Measurements from ENCODE around the gene ITPKB. TPM values are rescaled to one million over a fixed set of nuclear protein-coding genes. Genes with fewer than 3 reads are reported as not detected.

Gene ITPKB
- total RNA-seq, 1 experiment from 2014 or later, result 4.4 TPM

DNA sequence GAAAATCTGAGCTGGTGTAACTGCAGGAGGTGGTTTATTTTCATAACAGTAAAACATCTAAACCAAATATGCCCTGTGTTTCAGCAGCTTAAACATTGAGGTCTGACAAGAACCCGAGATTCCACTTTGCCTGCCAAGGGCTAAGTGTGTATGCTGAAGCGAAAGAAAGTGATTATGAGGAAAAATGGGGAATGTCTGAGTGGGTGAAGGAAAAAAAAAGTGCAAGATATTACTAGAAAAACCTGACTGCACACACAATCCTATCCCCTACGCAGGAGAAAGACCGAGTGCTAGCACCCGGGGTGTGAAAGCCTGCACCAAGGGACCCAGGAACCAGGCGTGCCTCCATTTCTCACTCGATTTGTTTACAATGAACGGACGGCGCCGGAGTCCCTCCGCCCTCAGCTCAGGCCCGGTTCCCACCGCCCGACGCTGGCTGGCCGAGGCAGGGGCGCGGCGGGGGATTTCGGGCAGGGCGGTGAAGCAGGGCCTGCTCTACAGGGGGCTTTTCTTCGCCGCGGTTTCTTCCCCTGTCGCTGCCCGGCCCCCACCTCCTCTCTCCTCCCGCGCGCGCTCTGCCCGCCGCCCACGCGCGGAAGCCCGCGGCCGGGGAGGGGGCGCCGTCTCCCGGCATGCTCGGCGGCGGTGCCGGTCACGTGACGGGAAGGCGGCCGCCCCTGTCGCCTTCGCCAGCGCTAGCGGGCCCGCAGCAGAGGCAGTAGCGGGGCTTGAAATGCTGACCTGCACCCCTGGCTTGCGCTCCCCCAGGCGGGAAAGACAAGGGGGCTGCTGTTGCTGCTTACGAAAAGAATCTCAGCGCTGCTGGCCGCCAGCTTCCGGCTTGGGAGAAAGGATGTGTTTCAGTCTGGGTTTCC, 35.9 kb downstream of the ITPKB start:
- peak; percentile 49 to 82 for DNase-seq
- no peaks in the 10 kb centered on the region for H3K9me3 Mint-ChIP-seq (ENCODE audit: unreplicated experiment)
- no peaks in the 10 kb centered on the region for H3K36me3 ChIP-seq (ENCODE audit: control insufficient read depth, insufficient read depth, low read length)
- H3K27me3 ChIP-seq (replicated peaks; ENCODE audit: control insufficient read depth, insufficient read depth, low read length), result no peaks in the 10 kb centered on the region
- H3K4me1 ChIP-seq, result peaks cover 5% of the 10 kb centered on the region; the same call in 1 of the 2 replicates
- intact Hi-C loops (cut with micrococcal nuclease; ENCODE audit: unreplicated experiment), result loop anchor here (2.0 to 5.0 kb wide), 2 partner anchors 22 to 51 kb away; no protein-coding TSS in a partner anchor
- H3K27me3 Mint-ChIP-seq (ENCODE audit: insufficient read depth, unreplicated experiment), result no peaks in the 10 kb centered on the region
- peak overlapping the region; percentile 69 for H3K4me3 ChIP-seq (ENCODE audit: low read depth, low read length)
- peak overlapping the region; percentile 83 for H3K4me3 Mint-ChIP-seq (ENCODE audit: unreplicated experiment)
- no peaks in the 10 kb centered on the region for H3K4me1 Mint-ChIP-seq (ENCODE audit: low read depth, unreplicated experiment)
- ChIA-PET CTCF (interaction anchor here (1.1 kb wide), 1 partner anchor 23 kb away, joined by 4 read pairs; no protein-coding TSS in a partner anchor), POLR2A (interaction anchor here (0.7 kb wide), 1 partner anchor 23 kb away, joined by 4 read pairs; no protein-coding TSS in a partner anchor)
- peak overlapping the region; percentile 72 for H3K27ac Mint-ChIP-seq (ENCODE audit: unreplicated experiment)
- no peaks in the 10 kb centered on the region for H3K36me3 Mint-ChIP-seq (ENCODE audit: insufficient read depth, unreplicated experiment)
- TF ChIP-seq, protein P1, sequence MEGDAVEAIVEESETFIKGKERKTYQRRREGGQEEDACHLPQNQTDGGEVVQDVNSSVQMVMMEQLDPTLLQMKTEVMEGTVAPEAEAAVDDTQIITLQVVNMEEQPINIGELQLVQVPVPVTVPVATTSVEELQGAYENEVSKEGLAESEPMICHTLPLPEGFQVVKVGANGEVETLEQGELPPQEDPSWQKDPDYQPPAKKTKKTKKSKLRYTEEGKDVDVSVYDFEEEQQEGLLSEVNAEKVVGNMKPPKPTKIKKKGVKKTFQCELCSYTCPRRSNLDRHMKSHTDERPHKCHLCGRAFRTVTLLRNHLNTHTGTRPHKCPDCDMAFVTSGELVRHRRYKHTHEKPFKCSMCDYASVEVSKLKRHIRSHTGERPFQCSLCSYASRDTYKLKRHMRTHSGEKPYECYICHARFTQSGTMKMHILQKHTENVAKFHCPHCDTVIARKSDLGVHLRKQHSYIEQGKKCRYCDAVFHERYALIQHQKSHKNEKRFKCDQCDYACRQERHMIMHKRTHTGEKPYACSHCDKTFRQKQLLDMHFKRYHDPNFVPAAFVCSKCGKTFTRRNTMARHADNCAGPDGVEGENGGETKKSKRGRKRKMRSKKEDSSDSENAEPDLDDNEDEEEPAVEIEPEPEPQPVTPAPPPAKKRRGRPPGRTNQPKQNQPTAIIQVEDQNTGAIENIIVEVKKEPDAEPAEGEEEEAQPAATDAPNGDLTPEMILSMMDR (IDR thresholded peaks at IDR 0.05; ENCODE audit: insufficient read depth in 1 of 2, low read depth in 1 of 2, low read length in 1 of 2, severe bottlenecking in 1 of 2, unreplicated experiment in 1 of 2), result no peak
- H3K9me3 ChIP-seq, result no peaks in the 10 kb centered on the region
- BruUV-seq (replicated peaks), result TSS peak; percentile 91

DNA sequence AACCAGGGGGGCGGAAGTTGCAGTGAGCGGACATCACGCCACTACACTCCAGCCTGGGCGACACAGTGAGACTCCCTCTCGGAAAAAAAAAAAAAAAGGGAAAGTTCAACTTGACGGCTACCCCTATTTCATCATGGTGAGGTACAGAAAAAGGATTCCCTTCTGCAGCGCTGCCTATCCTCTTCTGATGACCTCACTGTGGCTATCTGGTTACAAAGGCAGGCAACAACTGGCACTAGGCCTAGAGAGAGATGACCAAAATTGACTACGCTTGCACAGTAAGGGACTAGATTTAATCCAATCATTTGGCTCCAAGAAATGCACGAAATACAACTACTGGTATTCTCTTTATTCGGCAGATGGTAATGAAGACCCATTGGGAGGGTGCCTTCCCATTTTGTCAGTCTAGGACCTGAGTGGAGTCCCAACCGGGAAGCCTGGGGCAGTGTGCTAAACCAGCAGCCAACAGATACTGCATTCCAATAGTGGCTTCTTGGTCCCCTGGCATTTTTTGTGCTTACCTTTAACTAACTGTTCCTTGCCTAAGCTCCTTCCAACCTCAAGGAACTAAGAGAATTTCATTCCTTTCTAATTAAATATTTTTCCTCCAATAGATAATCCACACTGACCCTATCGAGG, 36.6 kb downstream of the ITPKB start:
- H3K9me3 Mint-ChIP-seq (ENCODE audit: unreplicated experiment), result no peaks in the 10 kb centered on the region
- no peaks in the 10 kb centered on the region for H3K36me3 Mint-ChIP-seq (ENCODE audit: insufficient read depth, unreplicated experiment)
- H3K4me3 ChIP-seq (ENCODE audit: low read depth, low read length), result peak overlapping the region; percentile 69
- H3K27ac Mint-ChIP-seq (ENCODE audit: unreplicated experiment), result peak overlapping the region; percentile 72
- H3K4me1 Mint-ChIP-seq (ENCODE audit: low read depth, unreplicated experiment), result no peaks in the 10 kb centered on the region
- POLR2A ChIA-PET, result interaction anchor here (0.7 kb wide), 1 partner anchor 23 kb away, joined by 4 read pairs; no protein-coding TSS in a partner anchor
- peaks cover 5% of the 10 kb centered on the region; the same call in 1 of the 2 replicates for H3K4me1 ChIP-seq
- H3K27me3 ChIP-seq (replicated peaks; ENCODE audit: control insufficient read depth, insufficient read depth, low read length), result no peaks in the 10 kb centered on the region
- H3K27me3 Mint-ChIP-seq (ENCODE audit: insufficient read depth, unreplicated experiment), result no peaks in the 10 kb centered on the region
- H3K9me3 ChIP-seq, result no peaks in the 10 kb centered on the region
- peak overlapping the region; percentile 83 for H3K4me3 Mint-ChIP-seq (ENCODE audit: unreplicated experiment)
- H3K36me3 ChIP-seq (ENCODE audit: control insufficient read depth, insufficient read depth, low read length), result no peaks in the 10 kb centered on the region
- CTCF ChIA-PET, result interaction anchor here (1.1 kb wide), 1 partner anchor 22 kb away, joined by 4 read pairs; no protein-coding TSS in a partner anchor
- TF ChIP-seq, protein P1 (IDR thresholded peaks at IDR 0.05; ENCODE audit: insufficient read depth in 1 of 2, low read depth in 1 of 2, low read length in 1 of 2, severe bottlenecking in 1 of 2, unreplicated experiment in 1 of 2), result no peak
- BruUV-seq (replicated peaks), result no TSS peak
- intact Hi-C loops (cut with micrococcal nuclease; ENCODE audit: unreplicated experiment), result loop anchor here (2.0 to 5.0 kb wide), 2 partner anchors 22 to 50 kb away; no protein-coding TSS in a partner anchor
- DNase-seq, result no peak

DNA sequence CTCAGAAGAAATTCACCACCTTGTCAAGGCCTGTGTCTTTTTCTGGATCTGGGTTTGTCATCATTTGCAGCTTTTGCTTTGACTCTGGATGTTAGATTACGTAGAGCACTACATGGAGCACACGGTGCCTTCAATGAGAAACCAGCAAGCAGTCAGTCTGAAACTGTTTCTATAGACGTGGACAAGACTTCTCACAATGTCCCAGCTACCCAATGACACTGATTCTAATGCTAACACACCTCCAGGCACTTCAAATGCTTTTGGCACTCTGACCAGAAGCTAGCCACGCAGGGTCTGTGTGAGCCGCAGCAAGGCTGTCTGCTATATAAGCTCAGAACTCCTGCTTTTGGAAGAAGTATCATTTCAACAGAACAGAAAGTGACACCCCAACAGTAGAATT, 38.2 kb downstream of the ITPKB start:
- POLR2A ChIA-PET, result interaction anchor here (0.6 kb wide), 1 partner anchor 875 kb away, joined by 3 read pairs; no protein-coding TSS in a partner anchor
- Mint-ChIP-seq H3K4me1 (ENCODE audit: low read depth, unreplicated experiment) (no peaks in the 10 kb centered on the region), H3K27me3 (ENCODE audit: insufficient read depth, unreplicated experiment) (no peaks in the 10 kb centered on the region)

More for the DNA sequence above, 38.2 kb downstream of the ITPKB start:
- Histone ChIP-seq H3K9me3 (no peaks in the 10 kb centered on the region), H3K36me3 (ENCODE audit: control insufficient read depth, insufficient read depth, low read length) (no peaks in the 10 kb centered on the region), H3K4me1 (peaks cover 5% of the 10 kb centered on the region; the same call in 1 of the 2 replicates), H3K4me3 (ENCODE audit: low read depth, low read length) (no peak overlapping the region), H3K27me3 (replicated peaks; ENCODE audit: control insufficient read depth, insufficient read depth, low read length) (no peaks in the 10 kb centered on the region)
- no peaks in the 10 kb centered on the region for H3K36me3 Mint-ChIP-seq (ENCODE audit: insufficient read depth, unreplicated experiment)
- H3K27ac Mint-ChIP-seq (ENCODE audit: unreplicated experiment), result no peak overlapping the region
- H3K4me3 Mint-ChIP-seq (ENCODE audit: unreplicated experiment), result no peak overlapping the region
- H3K9me3 Mint-ChIP-seq (ENCODE audit: unreplicated experiment), result no peaks in the 10 kb centered on the region
- intact Hi-C loops (cut with micrococcal nuclease; ENCODE audit: unreplicated experiment), result loop anchor here (5.0 kb wide), 1 partner anchor 49 kb away; no protein-coding TSS in a partner anchor
- no TSS peak for BruUV-seq (replicated peaks)
- CTCF ChIA-PET, result no interaction called here
- DNase-seq, result no peak
- TF ChIP-seq, protein P1 (IDR thresholded peaks at IDR 0.05; ENCODE audit: insufficient read depth in 1 of 2, low read depth in 1 of 2, low read length in 1 of 2, severe bottlenecking in 1 of 2, unreplicated experiment in 1 of 2), result no peak
